Activated CD8-positive, alpha-beta memory T cell treated with anti-CD3 and anti-CD28 coated beads, Interleukin-2, amount 10 ng/mL, durations not matched to agents 7 days and 5 days (primary cell): ENCODE data around the gene HOMER1. TPM values are rescaled to one million over a fixed set of nuclear protein-coding genes. Genes with fewer than 3 reads are reported as not detected.

Experiments used
- ATAC-seq: fragments of 150-1000 bp; cut with Tn5 transposase; one replicate; pipeline ENCODE4 v1.10.0; 2021; ENCODE audit warnings: moderate library complexity
- CTCF ChIA-PET: fragments of 350-600 bp; sonication (Branson Sonifier 250); formaldehyde crosslinking; loops from one replicate; lab custom pipeline; 2021; ENCODE audit warnings: antibody characterized with exemption; lab: Charles Lee
- DNase-seq: peaks from one replicate; pipeline ENCODE4 v3.0.0-alpha.2; 2020
- H3K27ac Mint-ChIP-seq: one replicate; pipeline ENCODE4 v1.8.0; 2021; ENCODE audit warnings: mild to moderate bottlenecking, mixed read lengths
- H3K27me3 Mint-ChIP-seq: one replicate; pipeline ENCODE4 v1.8.0; 2021; ENCODE audit warnings: mixed read lengths
- H3K36me3 Mint-ChIP-seq: one replicate; pipeline ENCODE4 v1.8.0; 2021; ENCODE audit warnings: mild to moderate bottlenecking, mixed read lengths
- H3K4me1 Mint-ChIP-seq: one replicate; pipeline ENCODE4 v1.8.0; 2021; ENCODE audit warnings: mixed read lengths
- H3K4me3 Mint-ChIP-seq: one replicate; pipeline ENCODE4 v1.8.0; 2021; ENCODE audit warnings: mild to moderate bottlenecking, moderate library complexity, mixed read lengths
- H3K9me3 Mint-ChIP-seq: one replicate; pipeline ENCODE4 v1.8.0; 2022; ENCODE audit warnings: low read depth, mixed read lengths
- total RNA-seq, 2 experiments: library from RNA; stranded (reverse); gene quantifications; one replicate each; pipeline ENCODE4 v1.2.3, GENCODE V29; 2021

The HOMER1 gene
- total RNA-seq, 2 experiments from 2014 or later = 2.5 to 5.2 TPM

DNA sequence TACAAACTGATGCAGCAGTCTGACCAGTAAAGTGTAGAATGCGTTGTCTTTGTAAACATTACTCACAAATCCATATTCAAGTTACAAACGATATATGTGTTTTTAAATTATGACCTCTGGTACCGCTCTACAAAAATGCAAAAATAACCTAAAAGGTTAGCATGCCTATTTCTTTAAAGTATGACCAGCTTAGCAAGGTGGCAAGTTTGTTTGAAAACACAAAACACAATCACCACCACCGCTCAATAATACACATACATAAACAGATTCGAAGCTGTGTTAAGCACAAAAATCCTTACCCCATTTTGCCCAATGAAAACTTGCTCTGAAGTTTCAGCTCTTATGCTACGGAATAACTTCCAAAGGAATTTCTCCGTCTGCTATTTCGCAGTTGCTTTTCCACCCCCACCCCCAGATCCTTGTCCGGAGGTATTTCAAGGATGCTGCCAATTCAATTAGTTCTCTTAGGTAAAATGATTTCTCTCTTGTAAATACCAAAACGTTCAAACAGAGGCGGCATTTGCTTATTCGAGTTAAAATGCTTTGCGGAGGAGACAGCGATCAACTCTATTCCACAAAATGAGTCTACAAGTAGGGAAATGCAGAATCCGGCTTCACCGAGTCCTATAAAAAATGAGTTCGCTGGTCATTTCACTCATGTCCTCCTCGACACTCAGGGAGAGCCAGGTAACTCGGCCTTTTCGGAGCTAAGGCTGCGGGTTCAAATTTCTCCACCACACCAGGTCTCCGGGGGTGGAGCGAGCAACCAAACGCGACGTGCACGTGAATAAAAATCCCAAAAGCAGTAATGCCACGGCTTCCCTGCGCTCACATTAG lies 1.2 kb downstream of the HOMER1 start:
- CTCF ChIA-PET = interaction anchor here (0.5 to 1.6 kb wide), 5 partner anchors 12 to 571 kb away, joined by 3 to 4 read pairs (median 4); no protein-coding TSS in a partner anchor
- peak; percentile 42 for DNase-seq

DNA sequence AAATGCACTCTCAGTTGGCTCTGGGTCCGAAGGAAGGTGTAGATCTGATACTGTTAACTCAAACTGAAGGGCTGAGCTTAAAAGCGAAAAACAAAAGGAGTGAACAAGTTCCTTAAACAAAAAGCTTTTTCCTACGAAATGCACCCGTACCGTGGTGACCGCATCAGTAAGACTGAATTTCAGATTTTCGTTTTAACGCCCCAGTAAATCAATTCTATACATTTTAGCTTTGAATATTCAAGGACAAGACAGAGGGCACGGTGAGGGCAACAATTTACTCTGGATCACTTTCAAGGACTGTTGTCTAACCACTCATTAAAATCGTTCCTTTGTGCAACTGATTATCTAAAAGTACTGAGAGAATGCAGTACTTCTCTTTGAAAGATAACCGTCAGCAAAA lies 1.9 kb downstream of the HOMER1 start:
- Mint-ChIP-seq H3K9me3 (no peaks in the 10 kb centered on the region), H3K4me3 (no peak overlapping the region), H3K27me3 (peaks cover 20% of the 10 kb centered on the region), H3K4me1 (peaks cover 26% of the 10 kb centered on the region), H3K27ac (no peak overlapping the region), H3K36me3 (peaks cover 1% of the 10 kb centered on the region)
- DNase-seq (no peak), ATAC-seq (no peak)
- CTCF ChIA-PET = interaction anchor here (0.6 to 1.6 kb wide), 4 partner anchors 11 to 571 kb away, joined by 4 read pairs; no protein-coding TSS in a partner anchor

More for the DNA sequence above, 1.2 kb downstream of the HOMER1 start:
- Mint-ChIP-seq H3K4me3 (peak overlapping the region; percentile 73), H3K36me3 (peaks cover 1% of the 10 kb centered on the region), H3K27ac (no peak overlapping the region), H3K9me3 (no peaks in the 10 kb centered on the region), H3K27me3 (peaks cover 20% of the 10 kb centered on the region), H3K4me1 (peaks cover 25% of the 10 kb centered on the region)
- ATAC-seq = no peak

DNA sequence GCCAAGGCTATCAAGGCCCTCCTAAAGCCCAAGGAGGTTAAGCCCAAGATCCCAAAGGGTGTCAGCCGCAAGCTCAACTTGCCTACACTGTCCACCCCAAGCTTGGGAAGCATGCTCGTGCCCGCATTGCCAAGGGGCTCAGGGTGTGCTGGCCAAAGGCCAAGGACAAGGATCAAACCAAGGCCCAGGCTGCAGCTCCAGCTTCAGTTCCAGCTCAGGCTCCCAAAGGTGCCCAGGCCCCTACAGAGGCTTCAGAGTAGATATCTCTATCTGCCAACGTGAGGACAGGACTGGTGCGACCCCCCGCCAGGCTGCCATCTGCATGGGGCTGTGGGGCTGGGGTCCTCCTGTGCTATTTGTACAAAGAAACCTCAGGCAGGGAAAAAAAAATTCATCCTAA lies 3.3 kb downstream of the HOMER1 start:
- Mint-ChIP-seq H3K27ac (no peak overlapping the region), H3K4me1 (peaks cover 23% of the 10 kb centered on the region), H3K27me3 (peaks cover 20% of the 10 kb centered on the region), H3K4me3 (no peak overlapping the region), H3K36me3 (peaks cover 3% of the 10 kb centered on the region), H3K9me3 (no peaks in the 10 kb centered on the region)
- ATAC-seq = no peak
- CTCF ChIA-PET = no interaction called here
- no peak for DNase-seq

DNA sequence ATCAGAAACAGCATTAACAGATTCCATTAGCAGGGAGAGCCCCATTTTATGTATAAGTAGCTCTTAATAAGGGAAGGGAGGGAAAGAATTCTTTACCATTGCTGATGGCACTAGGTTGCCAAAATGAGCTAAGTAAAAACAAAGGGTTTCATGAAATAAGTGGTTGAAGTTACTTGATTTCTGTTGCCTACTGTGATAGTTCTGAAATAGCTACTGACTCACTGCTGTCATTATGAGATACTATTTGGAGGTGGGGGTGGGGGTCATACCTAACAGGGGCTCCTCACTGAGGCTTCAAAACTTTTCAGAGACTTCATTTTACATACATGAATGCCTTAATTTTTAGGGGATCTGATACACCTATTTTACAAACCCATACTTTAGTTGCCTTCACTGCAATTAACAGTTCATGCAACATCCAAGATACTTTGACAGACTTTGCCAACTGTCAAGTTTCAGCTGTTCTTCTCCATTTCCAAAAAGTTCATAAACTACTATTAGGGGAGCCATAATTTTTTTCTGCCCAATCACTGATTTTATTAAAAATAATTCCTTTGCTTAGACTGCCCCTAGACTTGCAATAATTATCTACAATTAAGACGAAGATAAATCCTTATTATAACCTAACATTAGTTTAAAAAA lies 4.6 kb downstream of the HOMER1 start:
- CTCF ChIA-PET = interaction anchor here (0.7 to 1.2 kb wide), 2 partner anchors 350 to 485 kb away, joined by 3 to 4 read pairs; no protein-coding TSS in a partner anchor
- H3K36me3 Mint-ChIP-seq = peaks cover 3% of the 10 kb centered on the region
- peaks cover 23% of the 10 kb centered on the region for H3K4me1 Mint-ChIP-seq
- H3K27me3 Mint-ChIP-seq = peaks cover 20% of the 10 kb centered on the region
- ATAC-seq (no peak), DNase-seq (no peak)
- no peaks in the 10 kb centered on the region for H3K9me3 Mint-ChIP-seq
- H3K4me3 Mint-ChIP-seq = no peak overlapping the region
- H3K27ac Mint-ChIP-seq = no peak overlapping the region

DNA sequence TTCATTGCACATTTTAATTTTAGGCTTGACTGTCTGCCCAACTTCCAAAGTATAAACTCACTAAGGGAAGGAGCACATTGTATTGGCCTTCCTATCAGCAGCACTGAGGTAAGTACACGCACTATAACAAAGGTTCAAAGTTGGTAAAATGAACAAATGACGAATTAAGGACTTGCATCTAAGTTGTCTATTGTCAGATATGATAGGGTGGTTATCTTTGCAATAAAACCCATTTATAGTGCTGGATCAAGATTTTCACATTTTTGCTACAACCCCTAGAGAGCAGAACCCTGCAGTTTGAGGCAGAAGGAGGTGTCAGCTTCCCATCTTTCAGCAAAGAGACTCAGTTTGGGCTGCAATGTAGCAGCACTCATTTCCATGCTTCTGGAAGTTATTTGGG lies 5.1 kb downstream of the HOMER1 start:
- Mint-ChIP-seq H3K4me3 (no peak overlapping the region), H3K27ac (no peak overlapping the region)
- CTCF ChIA-PET = interaction anchor here (0.7 to 1.2 kb wide), 2 partner anchors 350 to 484 kb away, joined by 3 to 4 read pairs; no protein-coding TSS in a partner anchor

DNA sequence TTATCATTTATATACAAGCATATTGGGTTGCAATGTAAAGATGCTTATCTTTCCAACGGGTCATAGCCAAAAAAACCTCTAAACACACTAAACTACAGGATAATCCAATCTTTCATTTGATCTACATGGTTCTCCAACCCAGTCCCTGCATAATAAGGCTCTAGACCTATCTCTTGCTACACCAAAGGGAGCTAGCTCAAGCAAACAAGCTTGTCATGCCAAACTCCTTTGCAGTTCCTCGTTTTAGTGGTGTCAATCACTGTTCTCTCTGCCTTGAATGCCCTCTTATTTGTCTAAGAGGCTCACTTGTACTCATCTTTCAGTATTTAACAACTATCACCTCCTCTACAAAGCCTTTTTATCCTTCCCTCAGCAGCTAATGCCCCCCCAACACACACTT lies 5.6 kb downstream of the HOMER1 start:
- CTCF ChIA-PET = interaction anchor here (1.2 kb wide), 1 partner anchor 484 kb away, joined by 4 read pairs; no protein-coding TSS in a partner anchor
- no peak for ATAC-seq
- Mint-ChIP-seq H3K9me3 (no peaks in the 10 kb centered on the region), H3K36me3 (peaks cover 3% of the 10 kb centered on the region), H3K27me3 (peaks cover 20% of the 10 kb centered on the region), H3K4me3 (no peak overlapping the region), H3K27ac (no peak overlapping the region), H3K4me1 (peaks cover 23% of the 10 kb centered on the region)
- DNase-seq = no peak

More for the DNA sequence above, 5.1 kb downstream of the HOMER1 start:
- no peak for DNase-seq
- H3K36me3 Mint-ChIP-seq = peaks cover 2% of the 10 kb centered on the region
- peaks cover 20% of the 10 kb centered on the region for H3K27me3 Mint-ChIP-seq
- H3K4me1 Mint-ChIP-seq = peaks cover 23% of the 10 kb centered on the region
- ATAC-seq = no peak
- H3K9me3 Mint-ChIP-seq = no peaks in the 10 kb centered on the region

DNA sequence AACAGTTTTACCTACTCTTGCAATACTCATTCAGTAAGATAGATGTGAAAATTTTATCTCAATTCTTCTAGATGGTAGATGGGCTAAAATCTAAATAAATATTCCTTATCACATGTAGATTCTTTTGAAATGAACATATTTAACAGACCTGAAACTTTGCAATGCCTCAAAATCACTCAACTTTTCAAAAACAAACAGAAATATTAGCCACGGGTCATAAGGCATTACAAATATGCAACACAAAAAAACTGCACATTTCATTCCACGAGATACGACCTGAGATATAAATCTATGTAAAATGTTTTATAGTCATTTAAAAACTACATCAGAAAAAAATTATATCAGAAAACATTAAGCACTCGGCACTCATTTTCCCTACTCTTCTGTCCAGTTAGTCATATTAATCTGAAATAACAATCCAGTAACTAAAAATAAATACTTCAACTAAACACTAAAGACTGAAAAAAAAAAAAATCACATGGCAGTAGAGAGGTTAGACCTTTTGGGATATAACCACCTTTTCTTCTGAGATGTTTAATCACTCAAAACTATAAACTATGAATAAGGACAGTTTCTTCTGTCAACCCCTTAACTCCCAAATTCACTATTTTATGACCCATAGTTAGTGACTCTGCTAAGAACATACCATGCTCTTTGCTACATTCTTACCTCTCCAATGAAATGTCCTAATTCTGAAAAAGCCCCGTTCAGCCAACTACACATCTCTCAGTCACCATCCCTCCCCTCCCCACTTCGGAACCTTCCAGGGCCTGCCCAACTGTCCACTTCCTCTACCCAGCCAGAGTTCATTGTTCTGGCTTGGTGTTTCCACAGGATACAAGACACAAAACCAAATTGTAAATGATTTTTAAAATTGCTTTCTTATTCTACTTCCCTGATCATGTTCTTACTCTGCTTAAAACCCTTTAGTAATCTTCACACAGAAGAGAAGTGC lies 6.4 kb downstream of the HOMER1 start:
- ATAC-seq (no peak), DNase-seq (no peak)
- Mint-ChIP-seq H3K27me3 (peaks cover 13% of the 10 kb centered on the region), H3K36me3 (peaks cover 3% of the 10 kb centered on the region), H3K27ac (no peak overlapping the region), H3K9me3 (no peaks in the 10 kb centered on the region), H3K4me1 (peaks cover 16% of the 10 kb centered on the region), H3K4me3 (no peak overlapping the region)
- CTCF ChIA-PET = no interaction called here

DNA sequence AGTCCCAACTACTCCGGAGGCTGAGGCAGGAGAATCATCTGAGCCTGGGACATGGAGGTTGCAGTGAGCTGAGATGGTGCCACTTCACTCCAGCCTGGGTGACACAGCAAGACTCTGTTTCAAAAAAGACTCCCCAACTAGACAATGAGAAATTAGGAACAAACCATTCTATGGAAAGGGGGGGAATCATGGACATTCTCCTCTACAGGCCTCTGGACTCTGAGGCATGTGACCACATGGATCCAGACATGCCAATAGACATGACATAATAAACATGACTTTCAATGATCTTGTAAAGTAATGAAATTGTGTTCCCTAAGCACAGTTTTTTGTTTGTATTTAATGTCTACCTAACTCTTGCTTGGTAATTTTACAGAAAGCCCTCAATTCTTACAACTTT lies 8.8 kb downstream of the HOMER1 start:
- Mint-ChIP-seq H3K9me3 (no peaks in the 10 kb centered on the region), H3K4me1 (peaks cover 6% of the 10 kb centered on the region), H3K27me3 (no peaks in the 10 kb centered on the region), H3K4me3 (no peak overlapping the region), H3K36me3 (peaks cover 3% of the 10 kb centered on the region), H3K27ac (no peak overlapping the region)
- CTCF ChIA-PET = no interaction called here
- no peak for ATAC-seq
- no peak for DNase-seq

DNA sequence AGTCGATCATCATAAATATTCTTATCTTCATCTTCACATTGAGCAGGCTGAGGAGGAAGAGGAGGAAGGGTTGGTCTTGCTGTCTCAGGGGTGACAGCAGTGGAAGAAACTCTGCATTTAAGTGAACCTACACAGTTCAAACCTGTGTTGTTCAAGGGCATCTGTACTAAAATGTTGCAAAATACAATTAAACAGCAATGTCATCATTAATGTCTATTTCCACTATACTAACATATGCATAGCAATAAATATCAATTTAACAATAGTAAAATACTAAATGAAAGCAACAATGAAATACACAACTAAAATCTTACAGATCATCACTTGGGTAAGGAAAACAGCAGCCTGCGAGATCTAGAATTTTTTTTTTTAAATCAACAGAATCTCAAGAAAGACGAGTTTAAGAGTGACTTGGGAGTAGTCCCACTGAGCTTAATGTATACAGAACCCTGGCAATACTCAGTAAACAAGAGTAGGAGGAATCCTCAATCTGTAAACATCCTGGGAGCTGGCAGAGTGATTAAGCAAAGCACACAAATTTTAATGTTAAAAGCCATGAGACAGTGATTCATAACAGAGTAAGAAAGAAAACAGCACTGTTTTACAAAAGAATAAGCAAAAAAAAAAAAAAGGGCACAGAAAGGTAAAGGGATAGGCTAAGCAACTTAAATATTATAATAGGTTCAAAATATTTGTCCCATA lies 10.0 kb downstream of the HOMER1 start:
- CTCF ChIA-PET = no interaction called here

DNA sequence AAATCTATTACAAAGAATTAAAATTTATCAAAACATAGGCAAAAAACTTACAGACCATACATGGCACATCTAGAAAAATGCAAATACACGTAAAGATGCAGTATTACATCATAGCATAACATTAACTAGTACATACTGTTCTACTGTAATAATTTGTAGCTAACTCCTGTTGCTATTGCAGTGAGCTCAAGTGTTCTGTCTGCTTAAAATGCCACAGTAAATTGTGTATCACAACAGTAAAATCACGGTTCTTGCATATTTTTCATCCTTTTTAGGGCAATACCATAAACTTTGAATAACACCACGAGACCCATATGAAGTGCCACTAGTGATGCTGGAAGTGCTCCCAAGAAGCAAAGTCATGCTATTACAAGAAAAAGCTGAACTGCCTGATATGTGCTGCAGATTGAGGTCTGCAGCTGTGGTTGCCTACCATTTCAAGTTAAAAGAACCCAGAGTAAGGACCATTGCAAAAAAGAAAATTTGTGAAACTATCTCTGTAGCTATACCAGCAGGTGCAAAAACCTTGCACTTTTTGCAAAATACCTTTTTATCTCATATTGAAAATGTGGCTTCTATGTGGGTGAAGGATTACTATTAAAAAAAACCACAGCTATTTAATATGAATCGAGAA lies 14.2 kb downstream of the HOMER1 start:
- Mint-ChIP-seq H3K36me3 (peaks cover 1% of the 10 kb centered on the region), H3K9me3 (no peaks in the 10 kb centered on the region), H3K27me3 (no peaks in the 10 kb centered on the region), H3K27ac (no peak overlapping the region), H3K4me1 (peaks cover 11% of the 10 kb centered on the region), H3K4me3 (no peak overlapping the region)
- DNase-seq (no peak), ATAC-seq (no peak)
- CTCF ChIA-PET = interaction anchor here (0.9 to 1.3 kb wide), 2 partner anchors 367 to 584 kb away, joined by 3 to 5 read pairs; no protein-coding TSS in a partner anchor

More for the DNA sequence above, 10.0 kb downstream of the HOMER1 start:
- Mint-ChIP-seq H3K4me1 (peaks cover 12% of the 10 kb centered on the region), H3K27ac (no peak overlapping the region), H3K36me3 (peaks cover 3% of the 10 kb centered on the region), H3K9me3 (no peaks in the 10 kb centered on the region), H3K27me3 (no peaks in the 10 kb centered on the region), H3K4me3 (no peak overlapping the region)
- ATAC-seq = no peak
- DNase-seq = no peak

DNA sequence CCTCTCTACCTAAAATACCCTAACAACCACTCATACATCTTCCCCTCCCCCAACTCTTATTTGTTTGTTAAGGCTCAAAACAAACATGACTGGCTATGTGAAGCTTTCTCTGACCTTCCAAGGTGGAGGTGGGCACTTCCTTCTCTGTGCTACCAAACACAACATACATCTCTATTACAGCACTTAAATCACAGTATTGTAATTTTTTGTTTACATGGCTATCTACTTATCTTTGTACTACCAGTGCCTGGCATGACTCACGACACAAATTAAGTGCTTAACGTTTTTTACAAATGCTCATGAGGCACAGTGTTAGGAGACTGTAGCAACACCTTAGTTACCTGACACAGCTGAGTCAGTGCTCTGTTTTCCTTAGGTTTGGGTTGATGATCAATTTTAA lies 18.6 kb downstream of the HOMER1 start:
- ATAC-seq = no peak
- Mint-ChIP-seq H3K4me3 (no peak overlapping the region), H3K27me3 (peaks cover 6% of the 10 kb centered on the region)

More for the DNA sequence above, 18.6 kb downstream of the HOMER1 start:
- H3K9me3 Mint-ChIP-seq = no peaks in the 10 kb centered on the region
- CTCF ChIA-PET = no interaction called here
- peaks cover 11% of the 10 kb centered on the region for H3K4me1 Mint-ChIP-seq
- H3K27ac Mint-ChIP-seq = no peak overlapping the region
- no peak for DNase-seq
- H3K36me3 Mint-ChIP-seq = no peaks in the 10 kb centered on the region
